ENCODE data around the gene PGS1. TPM values are rescaled to one million over a fixed set of nuclear protein-coding genes. Genes with fewer than 3 reads are reported as not detected.
A peak's percentile ranks its signal among the peaks of the same experiment; 100 is the strongest.

Gene PGS1
- total RNA-seq, 1 experiment from 2014 or later, result 71.8 TPM

GRCh38 chr17:78356101-78356713, 22.2 kb upstream of the PGS1 start:
- peaks cover 4% of the 10 kb centered on the region for H3K36me3 ChIP-seq (replicated peaks; ENCODE audit: control insufficient read depth, insufficient read depth, low read length)
- H3K27me3 ChIP-seq (ENCODE audit: control insufficient read depth, insufficient read depth, low read length), result peaks cover 30% of the 10 kb centered on the region
- H3K4me3 ChIP-seq (ENCODE audit: insufficient read depth, low read depth, low read length), result no peak overlapping the region
- DNase-seq, result peak; percentile 81

- DNase-seq, result peak; percentile 29
- Histone ChIP-seq H3K4me3 (ENCODE audit: insufficient read depth, low read depth, low read length) (peak overlapping the region; percentile 5), H3K36me3 (replicated peaks; ENCODE audit: control insufficient read depth, insufficient read depth, low read length) (peaks cover 4% of the 10 kb centered on the region), H3K27me3 (ENCODE audit: control insufficient read depth, insufficient read depth, low read length) (peaks cover 30% of the 10 kb centered on the region)
These were observed 21.3 kb upstream of the PGS1 start for GRCh38 chr17:78357177-78357586.

GRCh38 chr17:78357672-78358537, 20.5 kb upstream of the PGS1 start:
- DNase-seq, result peak; percentile 74
- Histone ChIP-seq H3K4me3 (ENCODE audit: insufficient read depth, low read depth, low read length) (peak overlapping the region; percentile 83), H3K36me3 (replicated peaks; ENCODE audit: control insufficient read depth, insufficient read depth, low read length) (peaks cover 4% of the 10 kb centered on the region), H3K27me3 (ENCODE audit: control insufficient read depth, insufficient read depth, low read length) (peaks cover 30% of the 10 kb centered on the region)

GRCh38 chr17:78358538-78359320, 19.7 kb upstream of the PGS1 start:
- H3K36me3 ChIP-seq (replicated peaks; ENCODE audit: control insufficient read depth, insufficient read depth, low read length), result peaks cover 4% of the 10 kb centered on the region
- peaks cover 30% of the 10 kb centered on the region for H3K27me3 ChIP-seq (ENCODE audit: control insufficient read depth, insufficient read depth, low read length)
- peak; percentile 80 for DNase-seq
- peak overlapping the region; percentile 83 for H3K4me3 ChIP-seq (ENCODE audit: insufficient read depth, low read depth, low read length)

GRCh38 chr17:78359321-78359996, 19.0 kb upstream of the PGS1 start:
- peaks cover 4% of the 10 kb centered on the region for H3K36me3 ChIP-seq (replicated peaks; ENCODE audit: control insufficient read depth, insufficient read depth, low read length)
- H3K4me3 ChIP-seq (ENCODE audit: insufficient read depth, low read depth, low read length), result peak overlapping the region; percentile 83
- H3K27me3 ChIP-seq (ENCODE audit: control insufficient read depth, insufficient read depth, low read length), result peaks cover 30% of the 10 kb centered on the region
- peak; percentile 90 for DNase-seq

- Histone ChIP-seq H3K4me3 (ENCODE audit: insufficient read depth, low read depth, low read length) (peak within 1 kb of the TSS; percentile 83), H3K36me3 (replicated peaks; ENCODE audit: control insufficient read depth, insufficient read depth, low read length) (peaks cover 4% of the 10 kb centered on the region), H3K27me3 (ENCODE audit: control insufficient read depth, insufficient read depth, low read length) (peaks cover 29% of the 10 kb centered on the region)
- DNase-seq, result peak; percentile 98
These were observed 18.5 kb upstream of the PGS1 start, which contains the start of gene SOCS3 for GRCh38 chr17:78359997-78360370. TSS of gene SOCS3 (minus strand) at chr17:78360077. CDS start at chr17:78359095, 982 bp downstream.

GRCh38 chr17:78360371-78361224, 17.9 kb upstream of the PGS1 start:
- Histone ChIP-seq H3K4me3 (ENCODE audit: insufficient read depth, low read depth, low read length) (peak overlapping the region; percentile 83), H3K36me3 (replicated peaks; ENCODE audit: control insufficient read depth, insufficient read depth, low read length) (peaks cover 4% of the 10 kb centered on the region), H3K27me3 (ENCODE audit: control insufficient read depth, insufficient read depth, low read length) (peaks cover 25% of the 10 kb centered on the region)
- peak; percentile 98 for DNase-seq

GRCh38 chr17:78361225-78361701, 17.2 kb upstream of the PGS1 start:
- H3K36me3 ChIP-seq (replicated peaks; ENCODE audit: control insufficient read depth, insufficient read depth, low read length), result peaks cover 4% of the 10 kb centered on the region
- H3K4me3 ChIP-seq (ENCODE audit: insufficient read depth, low read depth, low read length), result peak overlapping the region; percentile 83
- DNase-seq, result no peak
- H3K27me3 ChIP-seq (ENCODE audit: control insufficient read depth, insufficient read depth, low read length), result peaks cover 24% of the 10 kb centered on the region

GRCh38 chr17:78362232-78362631, 16.2 kb upstream of the PGS1 start:
- Histone ChIP-seq H3K27me3 (ENCODE audit: control insufficient read depth, insufficient read depth, low read length) (peaks cover 23% of the 10 kb centered on the region), H3K36me3 (replicated peaks; ENCODE audit: control insufficient read depth, insufficient read depth, low read length) (peaks cover 4% of the 10 kb centered on the region), H3K4me3 (ENCODE audit: insufficient read depth, low read depth, low read length) (no peak overlapping the region)
- DNase-seq, result no peak

GRCh38 chr17:78362671-78363070, 15.8 kb upstream of the PGS1 start:
- peaks cover 4% of the 10 kb centered on the region for H3K36me3 ChIP-seq (replicated peaks; ENCODE audit: control insufficient read depth, insufficient read depth, low read length)
- peaks cover 19% of the 10 kb centered on the region for H3K27me3 ChIP-seq (ENCODE audit: control insufficient read depth, insufficient read depth, low read length)
- H3K4me3 ChIP-seq (ENCODE audit: insufficient read depth, low read depth, low read length), result no peak overlapping the region
- peak; percentile 61 for DNase-seq

GRCh38 chr17:78364436-78365281, 13.8 kb upstream of the PGS1 start:
- no peaks in the 10 kb centered on the region for H3K27me3 ChIP-seq (ENCODE audit: control insufficient read depth, insufficient read depth, low read length)
- no peaks in the 10 kb centered on the region for H3K36me3 ChIP-seq (replicated peaks; ENCODE audit: control insufficient read depth, insufficient read depth, low read length)
- H3K4me3 ChIP-seq (ENCODE audit: insufficient read depth, low read depth, low read length), result no peak overlapping the region
- DNase-seq, result peak; percentile 74

- Histone ChIP-seq H3K27me3 (ENCODE audit: control insufficient read depth, insufficient read depth, low read length) (no peaks in the 10 kb centered on the region), H3K36me3 (replicated peaks; ENCODE audit: control insufficient read depth, insufficient read depth, low read length) (no peaks in the 10 kb centered on the region), H3K4me3 (ENCODE audit: insufficient read depth, low read depth, low read length) (no peak overlapping the region)
- peak; percentile 93 for DNase-seq
These were observed 12.8 kb upstream of the PGS1 start for GRCh38 chr17:78365561-78366108.
